OCI-LY1 (cell line): Measurements from ENCODE around the gene BMPR1B.

Experiments used
- CTCF ChIP-seq: fragments of 200-600 bp; sonication (generic), shearing (Covaris generic); IDR thresholded peaks from 2 replicates; pipeline ENCODE4 v1.5.1; 2017; ENCODE audit warnings: mild to moderate bottlenecking, antibody characterized with exemption, low read length, moderate library complexity, mixed read lengths
- EZH2 ChIP-seq: fragments of 200-600 bp; sonication (generic), shearing (Covaris generic); IDR thresholded peaks from 2 replicates; pipeline ENCODE4 v1.8.0; 2017; ENCODE audit warnings: borderline replicate concordance, mixed run types, mild to moderate bottlenecking, antibody characterized with exemption, low read length, moderate library complexity, mixed read lengths

GRCh38 chr4:94947681-94948108 lies 189.9 kb downstream of the BMPR1B start:
- TF ChIP-seq CTCF: no peak
- no peak for TF ChIP-seq EZH2
